Psoas muscle (tissue), 8 donors: ENCODE measurements around the gene FLNB. TPM values are rescaled to one million over a fixed set of nuclear protein-coding genes. Genes with fewer than 3 reads are reported as not detected.
"Not testable (repeated sequence)": the region's sequence is repeated elsewhere in the genome, so short reads cannot be mapped to it uniquely, and the experiment has no call there.

ENCODE experiments used
- ATAC-seq, 4 donors: fragments of 200-7000 bp; cut with Tn5 transposase; one replicate each; pipeline ENCODE4 v1.9.1; 2020; ENCODE audit warnings: moderate library complexity in 3 of 4, mild to moderate bottlenecking in 2 of 4
- DNase-seq, 2 donors: peaks; one replicate each; pipeline ENCODE4 v3.0.0-alpha.2; 2020
- H3K27ac ChIP-seq: fragments of 200-600 bp; one replicate; pipeline ENCODE4 v1.8.0; 2022
- H3K27me3 ChIP-seq, 3 donors: fragments of 200-600 bp in 1 of 3; one replicate each; pipeline versions ENCODE4 v1.6.1 to v1.8.0; 2013 to 2022; ENCODE audit warnings: low read length in 2 of 3, mild to moderate bottlenecking in 2 of 3, moderate library complexity in 1 of 3; ENCODE audit not compliant: insufficient read depth in 3 of 3
- H3K36me3 ChIP-seq, 2 donors: fragments of 200-600 bp in 1 of 2; one replicate each; pipeline versions ENCODE4 v1.6.1 to v1.8.0; 2013 to 2022; ENCODE audit warnings: low read depth in 1 of 2, mild to moderate bottlenecking in 1 of 2, moderate library complexity in 1 of 2; ENCODE audit not compliant: insufficient read depth in 1 of 2
- H3K4me1 ChIP-seq: fragments of 200-600 bp; one replicate; pipeline ENCODE4 v1.8.0; 2022
- H3K4me3 ChIP-seq: fragments of 200-600 bp; one replicate; pipeline ENCODE4 v1.8.0; 2022; ENCODE audit warnings: mild to moderate bottlenecking
- H3K9me3 ChIP-seq: fragments of 200-600 bp; one replicate; pipeline ENCODE4 v1.8.0; 2022
- CTCF ChIP-seq: fragments of 200-600 bp; IDR thresholded peaks from one replicate; pipeline ENCODE4 v1.8.0; 2022; ENCODE audit warnings: antibody characterized with exemption
- WGBS, 3 donors: extraction: QIAGEN DNeasy Blood & Tissue Kit; methylation state at CpG; one replicate each; pipeline versions ENCODE4 v1.1.6 to v1.1.7; 2013; 5-methylcytosine and 5-hydroxymethylcytosine counted together
- intact Hi-C, 2 donors: fragments of 100-400 bp; cut with DNase I; formaldehyde crosslinking; loops; one replicate each; pipeline versions ENCODE4 v1.11.0 to v1.14.2; 2022
- polyA plus RNA-seq, 3 donors: library from polyadenylated mRNA; stranded (reverse); fragments of 200-250 nt; gene quantifications; one replicate each; pipeline ENCODE4 v1.2.3, GENCODE V29; 2013
- total RNA-seq, 4 donors: library from RNA; stranded (reverse); fragmentation: NEBNext Ultra II Directional in 2 of 4; extraction: Animal tissue kit (Norgen Biotek cat#: 25700) in 2 of 4; gene quantifications; one replicate each; pipeline versions ENCODE4 v1.2.1 to v1.2.4, GENCODE V29; 2021 to 2023
- donor health status: healthy with polysubstance abuse.
- donor health status: DM: no; HTN: no; CAD: no; lungs with moderate emphysema.
- donor health status: Bipolar disorder and iron deficiency.
- donor health status: healthy.
- donor health status: DM: yes; HTN: yes; CAD: no.
- donor health status: DM: no; HTN: no; CAD: no.
- donor health status: DM: no; HTN: no; CAD: no.
- donor health status: DM: yes; HTN: yes; CAD: no.

The FLNB gene
- total and polyA plus RNA-seq, 7 donors, result 6.4 to 17.9 (median 14.7) TPM

- WGBS, 3 donors, result 72 to 86% (median 80%) methylated on average over 9 of the region's 9 CpGs
- no peak overlapping the region for H3K27ac ChIP-seq
- DNase-seq, result no peak
- H3K4me3 ChIP-seq, result no peak overlapping the region
- no peak for TF ChIP-seq CTCF
- no peak for ATAC-seq
- no peaks in the 10 kb centered on the region for H3K9me3 ChIP-seq
- H3K4me1 ChIP-seq, result no peaks in the 10 kb centered on the region
- no peaks in the 10 kb centered on the region for H3K36me3 ChIP-seq
- intact Hi-C loops, result no loop called here
- H3K27me3 ChIP-seq, result no peaks in the 10 kb centered on the region
These were observed 22.8 kb upstream of the FLNB start for GRCh38 chr3:57985176-57985983.

GRCh38 chr3:57985984-57986246, 22.3 kb upstream of the FLNB start:
- no peak for DNase-seq
- no peak for TF ChIP-seq CTCF
- H3K27me3 ChIP-seq, result no peaks in the 10 kb centered on the region
- intact Hi-C loops, result no loop called here
- no peak for ATAC-seq
- H3K36me3 ChIP-seq, result no peaks in the 10 kb centered on the region
- H3K27ac ChIP-seq, result no peak overlapping the region
- WGBS, 3 donors, result 95 to 98% (median 95%) methylated on average over 2 of the region's 2 CpGs
- H3K4me1 ChIP-seq, result no peaks in the 10 kb centered on the region
- H3K9me3 ChIP-seq, result no peaks in the 10 kb centered on the region
- no peak overlapping the region for H3K4me3 ChIP-seq

- H3K4me1 ChIP-seq, result no peaks in the 10 kb centered on the region
- H3K27me3 ChIP-seq, result no peaks in the 10 kb centered on the region
- no peaks in the 10 kb centered on the region for H3K9me3 ChIP-seq
- H3K4me3 ChIP-seq, result no peak overlapping the region
- 95 to 97% (median 97%) methylated on average over 4 of the region's 4 CpGs for WGBS, 3 donors
- TF ChIP-seq CTCF, result no peak
- no peak for DNase-seq
- H3K36me3 ChIP-seq, result no peaks in the 10 kb centered on the region
- intact Hi-C loops, result no loop called here
- no peak overlapping the region for H3K27ac ChIP-seq
- no peak for ATAC-seq
These were observed 22.0 kb upstream of the FLNB start for GRCh38 chr3:57986261-57986660.

- 75 to 85% (median 84%) methylated on average over 8 of the region's 8 CpGs for WGBS, 3 donors
- H3K27ac ChIP-seq, H3K9me3 ChIP-seq, ATAC-seq, H3K4me1 ChIP-seq, H3K4me3 ChIP-seq, H3K36me3 ChIP-seq, intact Hi-C loops, DNase-seq, H3K27me3 ChIP-seq: not testable (repeated sequence)
These were observed 19.0 kb upstream of the FLNB start for GRCh38 chr3:57989198-57989597.

- 83 to 91% (median 91%) methylated on average over 1 of the region's 1 CpG for WGBS, 3 donors
- ATAC-seq, result no peak
- no peak for TF ChIP-seq CTCF
- H3K4me1 ChIP-seq, result no peaks in the 10 kb centered on the region
- no peak for DNase-seq
- no peaks in the 10 kb centered on the region for H3K36me3 ChIP-seq
- no peak overlapping the region for H3K4me3 ChIP-seq
- intact Hi-C loops, result no loop called here
- no peaks in the 10 kb centered on the region for H3K27me3 ChIP-seq
- no peak overlapping the region for H3K27ac ChIP-seq
- no peaks in the 10 kb centered on the region for H3K9me3 ChIP-seq
These were observed 18.6 kb upstream of the FLNB start for GRCh38 chr3:57989646-57990045.
